NCI-H82 (cell line): ENCODE results near the gene ILF2.
"Not testable (repeated sequence)": the region's sequence is repeated elsewhere in the genome, so short reads cannot be mapped to it uniquely, and the experiment has no call there.

ENCODE experiments used
- DNase-seq: peaks from one replicate; lab custom pipeline; 2025; lab: John Stamatoyannopoulos, UW

ILF2 gene

DNA sequence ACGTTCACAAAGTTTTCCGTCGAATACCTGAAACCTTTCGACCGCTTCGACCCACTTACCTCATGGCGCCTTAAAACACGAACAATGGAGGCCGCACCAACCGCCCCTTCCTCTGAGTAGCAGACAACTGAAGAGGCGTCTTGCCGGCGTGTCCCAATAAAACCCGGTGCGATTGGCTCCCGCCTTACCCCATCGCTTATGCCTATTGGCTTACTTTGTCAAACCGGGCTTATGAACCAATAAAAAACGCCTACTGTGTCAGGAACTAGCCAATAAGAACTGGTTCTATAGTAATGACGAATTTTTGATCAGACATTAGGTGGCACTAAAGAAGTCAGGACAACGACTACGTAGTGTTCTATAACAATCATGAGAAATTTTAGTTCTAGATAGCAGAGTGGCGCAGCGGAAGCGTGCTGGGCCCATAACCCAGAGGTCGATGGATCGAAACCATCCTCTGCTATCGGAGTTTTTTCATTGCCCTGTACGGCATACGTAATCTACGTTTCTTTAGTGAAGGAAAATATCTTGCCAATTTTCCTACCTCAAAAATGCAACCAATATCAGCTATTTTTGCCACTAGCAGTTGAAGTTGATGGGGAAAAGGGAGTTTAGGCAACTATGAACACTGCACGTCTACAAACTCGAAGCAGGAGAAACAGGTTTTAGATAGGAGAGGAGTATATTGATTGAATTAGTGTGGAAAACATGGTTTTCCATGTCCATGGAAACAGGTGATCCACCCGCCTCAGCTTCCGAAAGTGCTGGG, at the start of gene ILF2:
Gene ILF2 (minus strand): TSS at position 135 of the 769 bp plus-strand sequence. CDS start 71 bp downstream, at position 64.
- peak; percentile 100 for DNase-seq

GRCh38 chr1:153717330-153717729, 46.5 kb upstream of the ILF2 start:
- no peak for DNase-seq

DNA sequence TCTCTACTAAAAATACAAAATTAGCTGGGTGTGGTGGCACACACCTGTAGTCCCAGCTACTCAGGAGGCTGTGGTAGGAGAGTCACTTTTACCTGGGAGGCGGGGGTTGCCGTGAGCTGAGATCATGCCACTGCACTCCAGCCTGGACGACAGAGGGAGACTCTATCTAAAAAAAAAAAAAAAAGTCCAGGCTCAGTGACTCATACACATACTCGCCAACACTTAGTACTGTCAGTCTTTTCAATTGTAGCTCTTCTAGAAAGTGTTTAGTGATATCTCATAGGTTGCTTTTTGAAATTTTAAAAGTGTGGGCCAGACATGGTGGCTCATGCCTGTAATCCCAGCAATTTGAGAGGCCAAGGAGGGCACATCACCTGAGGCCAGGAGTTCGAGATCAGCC, 45.4 kb upstream of the ILF2 start:
- not testable (repeated sequence) for DNase-seq

- DNase-seq = peak; percentile 83
Measured at GRCh38 chr1:153711026-153711425, 40.2 kb upstream of the ILF2 start.

GRCh38 chr1:153705484-153705883, 34.7 kb upstream of the ILF2 start:
- no peak for DNase-seq

- no peak for DNase-seq
Measured at GRCh38 chr1:153699768-153700167, 29.0 kb upstream of the ILF2 start.

GRCh38 chr1:153698923-153699714, 28.3 kb upstream of the ILF2 start:
- DNase-seq = no peak

GRCh38 chr1:153698020-153698922, 27.5 kb upstream of the ILF2 start:
- DNase-seq = peak; percentile 30

- DNase-seq = no peak
Measured at GRCh38 chr1:153697191-153698019, 26.6 kb upstream of the ILF2 start.

GRCh38 chr1:153696741-153697140, 25.9 kb upstream of the ILF2 start:
- DNase-seq = no peak

- DNase-seq = no peak
Measured at GRCh38 chr1:153693466-153693865, 22.7 kb upstream of the ILF2 start.

- DNase-seq = no peak
Measured at GRCh38 chr1:153688736-153689328, 18.0 kb upstream of the ILF2 start.

DNA sequence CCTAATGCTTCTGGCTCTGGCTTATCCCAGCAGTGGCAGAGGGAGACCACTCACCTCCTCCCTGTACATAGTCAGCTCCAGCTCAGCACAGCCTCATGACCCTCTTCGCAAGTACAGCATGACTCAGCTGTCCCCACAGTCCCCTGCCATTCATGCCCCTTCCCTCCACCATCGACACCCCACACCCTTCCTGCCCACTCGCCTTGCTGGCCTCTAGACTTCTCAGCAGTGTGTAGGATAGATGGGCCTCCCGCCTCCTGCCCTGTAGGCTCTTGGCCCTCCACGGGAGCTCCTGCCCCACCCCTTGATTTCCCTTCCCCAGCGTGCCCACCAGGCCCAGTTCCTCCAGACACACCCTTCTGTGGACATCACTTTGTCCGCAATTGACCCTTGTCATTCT, 17.5 kb upstream of the ILF2 start:
- no peak for DNase-seq

- DNase-seq = no peak
Measured at GRCh38 chr1:153687346-153688125, 16.7 kb upstream of the ILF2 start.

DNA sequence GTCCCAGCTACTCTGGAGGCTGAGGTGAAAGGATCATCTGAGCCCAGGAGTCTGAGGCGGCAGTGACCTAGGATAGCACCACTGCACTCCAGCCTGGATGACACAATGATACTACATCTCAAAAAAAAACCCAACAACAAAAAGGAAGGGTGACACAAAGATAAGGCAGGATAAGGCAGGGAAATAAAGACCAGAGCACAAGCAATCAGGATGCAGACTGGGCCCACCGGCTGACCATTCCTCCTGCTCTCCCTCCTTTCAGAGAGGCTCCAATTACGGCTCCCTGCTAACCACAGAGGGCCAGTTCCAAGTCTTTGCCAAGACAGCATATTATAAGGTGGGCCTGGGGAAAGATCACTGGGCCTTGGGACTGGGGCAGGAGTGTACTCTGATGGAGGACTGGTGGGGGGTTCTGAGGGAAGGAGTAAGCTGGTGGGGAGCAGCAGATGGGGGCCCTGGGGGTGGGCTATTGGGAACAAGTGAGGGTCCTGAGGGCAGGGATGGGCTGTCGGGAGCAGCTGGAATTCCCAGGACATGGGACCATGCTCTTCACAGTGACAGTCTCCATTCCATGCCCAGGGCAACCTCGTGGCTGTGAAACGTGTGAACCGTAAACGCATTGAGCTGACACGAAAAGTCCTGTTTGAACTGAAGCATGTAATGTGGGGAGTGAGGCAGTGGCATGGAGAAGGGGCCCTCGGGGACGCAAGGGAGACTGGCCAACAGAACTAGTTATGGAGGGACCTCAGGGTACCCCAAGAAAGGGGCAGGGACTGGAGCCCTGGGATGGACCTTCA, 14.9 kb upstream of the ILF2 start:
- no peak for DNase-seq

- DNase-seq = no peak
Measured at GRCh38 chr1:153684892-153685291, 14.1 kb upstream of the ILF2 start.

DNA sequence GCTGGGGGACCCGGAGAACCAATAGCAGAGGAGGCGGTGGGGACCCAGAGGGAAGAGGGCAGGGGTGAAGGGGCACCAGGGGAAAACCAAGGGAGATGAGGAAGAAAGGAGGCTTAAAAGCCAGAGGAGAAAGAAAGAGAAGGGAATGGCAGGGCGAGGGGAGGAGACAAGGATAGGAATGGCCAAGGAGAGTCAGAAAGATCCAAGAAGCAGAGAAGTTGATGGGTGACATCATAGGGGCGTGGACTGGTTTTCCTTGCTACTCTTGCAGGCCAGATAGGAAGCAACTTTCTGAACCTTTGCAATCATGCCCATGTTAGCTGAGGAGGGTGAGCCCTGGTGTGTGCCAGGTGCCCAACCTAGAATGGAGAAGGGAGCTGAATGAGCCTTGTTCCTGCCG, 13.1 kb upstream of the ILF2 start:
- no peak for DNase-seq

DNA sequence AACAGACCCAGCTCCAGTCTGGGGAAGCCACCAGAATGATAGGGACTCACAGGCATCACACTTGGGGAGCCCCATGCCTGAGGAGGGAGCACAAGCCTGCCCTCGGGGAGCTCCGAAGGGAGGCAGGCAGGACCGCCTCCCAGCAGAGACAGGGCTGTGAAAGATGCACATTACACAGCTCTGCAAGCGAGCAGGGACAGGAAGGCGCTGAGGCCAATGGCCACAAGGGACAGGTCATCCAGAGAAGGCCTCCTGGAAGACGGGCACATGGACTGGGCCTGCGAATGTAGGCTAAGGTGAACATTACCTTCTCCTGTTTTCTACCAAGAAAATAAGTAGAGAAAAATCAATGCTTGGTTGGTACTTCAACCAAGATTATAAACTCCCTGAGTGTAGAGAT, 11.9 kb upstream of the ILF2 start:
- DNase-seq = no peak

- peak; percentile 30 for DNase-seq
Measured at GRCh38 chr1:153680120-153680403, 9.3 kb upstream of the ILF2 start.
